ENCODE data around the gene SMIM20. TPM values are rescaled to one million over a fixed set of nuclear protein-coding genes. Genes with fewer than 3 reads are reported as not detected.
"Not testable (repeated sequence)": the region's sequence is repeated elsewhere in the genome, so short reads cannot be mapped to it uniquely, and the experiment has no call there.

SMIM20 gene
- polyA plus RNA-seq, 1 experiment, result 55.5 TPM

- POLR2A ChIA-PET, result no interaction called here
- CTCF ChIA-PET, result no interaction called here
Measured at GRCh38 chr4:25903900-25904747, 9.9 kb upstream of the SMIM20 start.

DNA sequence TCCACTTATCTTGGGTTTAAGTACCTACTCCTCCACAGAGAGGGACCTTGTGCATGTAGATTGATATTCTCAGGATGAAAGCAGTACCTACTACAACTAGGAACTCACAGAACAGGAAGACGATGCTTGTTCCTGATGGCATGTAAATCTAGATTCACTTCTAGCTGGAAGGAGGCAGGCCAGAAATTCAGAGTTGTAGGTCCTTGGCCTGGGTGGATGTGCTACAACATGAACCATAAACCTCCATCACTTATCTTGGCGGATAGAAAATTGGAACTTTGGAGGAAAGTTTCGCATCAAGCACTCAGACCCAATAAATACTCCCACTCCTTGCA, 9.3 kb upstream of the SMIM20 start:
- Histone ChIP-seq H3K27me3 (ENCODE audit: control insufficient read depth, insufficient read depth, low read length) (no peaks in the 10 kb centered on the region), H3K27ac (ENCODE audit: low read depth, low read length) (no peak overlapping the region), H3K9me3 (ENCODE audit: control insufficient read depth, insufficient read depth, low read length) (no peaks in the 10 kb centered on the region), H3K4me3 (ENCODE audit: low read depth, low read length) (no peak overlapping the region)
- TF ChIP-seq, protein P1, sequence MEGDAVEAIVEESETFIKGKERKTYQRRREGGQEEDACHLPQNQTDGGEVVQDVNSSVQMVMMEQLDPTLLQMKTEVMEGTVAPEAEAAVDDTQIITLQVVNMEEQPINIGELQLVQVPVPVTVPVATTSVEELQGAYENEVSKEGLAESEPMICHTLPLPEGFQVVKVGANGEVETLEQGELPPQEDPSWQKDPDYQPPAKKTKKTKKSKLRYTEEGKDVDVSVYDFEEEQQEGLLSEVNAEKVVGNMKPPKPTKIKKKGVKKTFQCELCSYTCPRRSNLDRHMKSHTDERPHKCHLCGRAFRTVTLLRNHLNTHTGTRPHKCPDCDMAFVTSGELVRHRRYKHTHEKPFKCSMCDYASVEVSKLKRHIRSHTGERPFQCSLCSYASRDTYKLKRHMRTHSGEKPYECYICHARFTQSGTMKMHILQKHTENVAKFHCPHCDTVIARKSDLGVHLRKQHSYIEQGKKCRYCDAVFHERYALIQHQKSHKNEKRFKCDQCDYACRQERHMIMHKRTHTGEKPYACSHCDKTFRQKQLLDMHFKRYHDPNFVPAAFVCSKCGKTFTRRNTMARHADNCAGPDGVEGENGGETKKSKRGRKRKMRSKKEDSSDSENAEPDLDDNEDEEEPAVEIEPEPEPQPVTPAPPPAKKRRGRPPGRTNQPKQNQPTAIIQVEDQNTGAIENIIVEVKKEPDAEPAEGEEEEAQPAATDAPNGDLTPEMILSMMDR (IDR thresholded peaks at IDR 0.05; ENCODE audit: low read depth, low read length), result no peak
- CTCF ChIA-PET, result no interaction called here
- no peak for DNase-seq (ENCODE audit: low read depth, low spot score)
- POLR2A ChIA-PET, result no interaction called here

More at GRCh38 chr4:25903900-25904747, 9.9 kb upstream of the SMIM20 start:
- H3K9me3 ChIP-seq (ENCODE audit: control insufficient read depth, insufficient read depth, low read length), result no peaks in the 10 kb centered on the region
- no peak overlapping the region for H3K4me3 ChIP-seq (ENCODE audit: low read depth, low read length)
- no peaks in the 10 kb centered on the region for H3K27me3 ChIP-seq (ENCODE audit: control insufficient read depth, insufficient read depth, low read length)
- no peak overlapping the region for H3K27ac ChIP-seq (ENCODE audit: low read depth, low read length)
- no peak for DNase-seq (ENCODE audit: low read depth, low spot score)
- TF ChIP-seq, protein P1 (IDR thresholded peaks at IDR 0.05; ENCODE audit: low read depth, low read length), result no peak

GRCh38 chr4:25905371-25905770, 8.6 kb upstream of the SMIM20 start:
- Histone ChIP-seq H3K27me3 (ENCODE audit: control insufficient read depth, insufficient read depth, low read length) (no peaks in the 10 kb centered on the region), H3K4me3 (ENCODE audit: low read depth, low read length) (no peak overlapping the region), H3K27ac (ENCODE audit: low read depth, low read length) (no peak overlapping the region), H3K9me3 (ENCODE audit: control insufficient read depth, insufficient read depth, low read length) (no peaks in the 10 kb centered on the region)
- no peak for DNase-seq (ENCODE audit: low read depth, low spot score)
- CTCF ChIA-PET, result no interaction called here
- TF ChIP-seq, protein P1 (IDR thresholded peaks at IDR 0.05; ENCODE audit: low read depth, low read length), result no peak
- POLR2A ChIA-PET, result no interaction called here

DNA sequence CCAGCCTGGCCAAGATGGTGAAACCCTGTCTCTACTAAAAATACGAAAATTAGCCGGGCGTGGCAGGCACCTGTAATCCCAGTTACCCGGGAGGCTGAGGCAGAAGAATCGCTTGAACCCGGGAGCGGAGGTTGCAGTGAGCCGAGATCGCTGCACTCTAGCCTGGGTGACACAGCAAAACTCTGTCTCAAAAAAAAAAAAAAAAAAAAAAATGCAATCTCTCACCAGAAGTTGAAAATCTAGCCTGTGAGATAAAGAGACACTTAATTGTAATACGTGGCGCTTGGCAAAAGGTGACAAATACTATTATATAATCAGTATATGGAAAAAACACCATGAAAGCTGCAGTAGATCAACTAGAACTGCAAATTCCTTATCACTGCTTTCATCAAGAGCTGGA, 7.9 kb upstream of the SMIM20 start:
- H3K9me3 ChIP-seq (ENCODE audit: control insufficient read depth, insufficient read depth, low read length); H3K27me3 ChIP-seq (ENCODE audit: control insufficient read depth, insufficient read depth, low read length); H3K27ac ChIP-seq (ENCODE audit: low read depth, low read length); H3K4me3 ChIP-seq (ENCODE audit: low read depth, low read length); DNase-seq (ENCODE audit: low read depth, low spot score); CTCF ChIA-PET: not testable (repeated sequence)
- POLR2A ChIA-PET, result interaction anchor here (0.7 kb wide), 1 partner anchor 20 kb away, joined by 7 read pairs; no protein-coding TSS in a partner anchor

DNA sequence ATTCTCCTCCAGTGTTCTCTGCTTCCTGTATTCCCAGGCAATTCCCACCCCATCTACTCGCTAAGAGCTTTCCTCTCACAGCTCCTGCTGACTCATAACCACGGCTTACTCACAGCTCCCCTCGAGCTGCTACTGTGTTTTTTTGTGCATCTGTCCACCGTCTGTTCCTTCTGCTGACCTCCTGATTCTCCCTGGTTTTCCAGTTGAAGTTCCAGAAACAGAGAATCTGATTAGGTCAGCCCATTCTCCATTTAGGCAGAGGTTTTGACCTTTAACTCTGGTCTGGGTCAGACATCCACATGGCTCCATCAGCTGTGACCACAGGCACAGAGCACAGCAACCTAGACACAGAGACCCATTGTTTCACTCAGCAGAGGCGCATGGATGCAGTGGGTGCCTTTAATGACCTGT, 5.5 kb upstream of the SMIM20 start:
- Histone ChIP-seq H3K27ac (ENCODE audit: low read depth, low read length) (peak overlapping the region; percentile 86), H3K9me3 (ENCODE audit: control insufficient read depth, insufficient read depth, low read length) (no peaks in the 10 kb centered on the region), H3K4me3 (ENCODE audit: low read depth, low read length) (no peak overlapping the region; the same call in 1 of the 2 replicates), H3K27me3 (ENCODE audit: control insufficient read depth, insufficient read depth, low read length) (no peaks in the 10 kb centered on the region)
- ChIA-PET CTCF (interaction anchor here (1.2 kb wide), 1 partner anchor 141 kb away, joined by 3 read pairs; no protein-coding TSS in a partner anchor), POLR2A (no interaction called here)
- DNase-seq (ENCODE audit: low read depth, low spot score), result peak; percentile 88
- TF ChIP-seq, protein P1 (IDR thresholded peaks at IDR 0.05; ENCODE audit: low read depth, low read length), result no peak
